NCI-H446 (cell line): ENCODE data around the gene PALD1.

ENCODE experiments used
- DNase-seq, 2 experiments: peaks; one replicate each; lab custom pipeline; 2025; lab: John Stamatoyannopoulos, UW

Gene PALD1

DNA sequence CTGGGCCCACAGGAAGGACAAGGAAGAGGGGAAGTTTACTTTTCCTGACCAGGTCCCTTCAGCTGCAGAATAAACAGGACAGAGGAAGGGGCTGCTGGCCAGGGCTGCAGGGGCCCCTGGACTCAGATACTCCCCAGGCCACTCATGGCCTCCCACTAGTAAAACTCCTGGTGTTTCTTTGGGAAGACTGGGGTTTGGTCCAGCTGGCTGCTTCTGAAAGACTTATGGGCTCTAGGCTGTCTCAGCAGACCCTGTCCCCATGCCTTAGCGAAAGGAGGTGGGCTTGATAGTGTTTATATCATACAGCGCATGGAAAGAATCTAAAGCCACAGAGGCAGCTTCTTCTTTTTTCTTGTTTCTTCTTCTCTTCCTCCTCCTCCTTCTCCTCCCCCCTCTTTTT lies 56.4 kb downstream of the PALD1 start:
- no peak for DNase-seq

DNA sequence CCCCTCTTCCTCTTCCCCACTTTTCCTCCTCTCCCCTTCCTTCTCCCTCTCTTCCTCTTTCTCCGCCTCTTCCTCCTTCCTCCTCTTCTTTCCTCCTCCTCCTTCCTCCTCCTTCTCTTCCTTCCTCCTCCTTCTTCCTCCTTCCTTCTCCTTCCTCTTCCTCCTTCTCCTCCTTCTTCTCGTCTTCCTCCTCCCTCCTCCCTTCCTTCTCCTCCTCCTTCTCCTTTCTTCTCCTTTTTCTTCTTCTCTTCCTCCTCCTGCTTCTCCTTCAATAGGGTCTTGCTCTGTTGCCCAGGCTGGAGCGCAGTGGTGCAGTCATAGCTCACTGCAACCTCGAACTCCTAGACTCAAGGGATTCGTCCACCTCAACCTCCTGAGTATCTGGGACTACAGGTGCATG lies 56.9 kb downstream of the PALD1 start:
- DNase-seq, result no peak

DNA sequence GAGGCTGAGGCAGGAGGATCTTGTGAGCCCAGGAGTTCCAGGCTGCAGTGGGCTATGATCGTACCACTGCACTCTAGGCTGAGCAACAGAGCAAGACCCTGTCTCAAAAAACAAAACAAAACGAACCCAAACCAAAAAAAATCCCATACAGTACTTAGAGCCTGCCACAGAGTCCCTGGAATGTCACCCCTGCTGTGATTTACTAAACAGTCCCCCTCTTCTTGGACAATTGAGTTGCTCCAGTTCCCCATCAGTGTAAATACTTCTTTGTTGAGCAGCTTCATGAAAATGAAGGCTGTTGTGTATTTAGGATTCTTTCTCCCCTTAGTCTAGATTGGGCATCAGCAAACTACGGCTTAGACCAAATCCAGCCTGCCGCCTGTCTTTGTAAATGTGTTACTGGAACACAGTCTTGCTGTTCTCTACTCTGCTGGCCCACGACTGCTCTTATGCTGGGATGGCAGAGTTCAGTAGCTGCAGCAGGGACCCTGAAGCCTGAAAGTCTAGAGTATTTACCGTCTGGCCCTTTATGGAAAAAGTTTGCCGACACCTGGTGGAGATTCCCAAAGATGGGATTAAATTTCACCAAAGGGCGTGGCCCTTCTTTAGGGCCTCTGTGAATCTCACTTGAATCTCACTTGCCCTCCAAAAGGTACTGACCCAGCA lies 57.8 kb downstream of the PALD1 start:
- no peak for DNase-seq

DNA sequence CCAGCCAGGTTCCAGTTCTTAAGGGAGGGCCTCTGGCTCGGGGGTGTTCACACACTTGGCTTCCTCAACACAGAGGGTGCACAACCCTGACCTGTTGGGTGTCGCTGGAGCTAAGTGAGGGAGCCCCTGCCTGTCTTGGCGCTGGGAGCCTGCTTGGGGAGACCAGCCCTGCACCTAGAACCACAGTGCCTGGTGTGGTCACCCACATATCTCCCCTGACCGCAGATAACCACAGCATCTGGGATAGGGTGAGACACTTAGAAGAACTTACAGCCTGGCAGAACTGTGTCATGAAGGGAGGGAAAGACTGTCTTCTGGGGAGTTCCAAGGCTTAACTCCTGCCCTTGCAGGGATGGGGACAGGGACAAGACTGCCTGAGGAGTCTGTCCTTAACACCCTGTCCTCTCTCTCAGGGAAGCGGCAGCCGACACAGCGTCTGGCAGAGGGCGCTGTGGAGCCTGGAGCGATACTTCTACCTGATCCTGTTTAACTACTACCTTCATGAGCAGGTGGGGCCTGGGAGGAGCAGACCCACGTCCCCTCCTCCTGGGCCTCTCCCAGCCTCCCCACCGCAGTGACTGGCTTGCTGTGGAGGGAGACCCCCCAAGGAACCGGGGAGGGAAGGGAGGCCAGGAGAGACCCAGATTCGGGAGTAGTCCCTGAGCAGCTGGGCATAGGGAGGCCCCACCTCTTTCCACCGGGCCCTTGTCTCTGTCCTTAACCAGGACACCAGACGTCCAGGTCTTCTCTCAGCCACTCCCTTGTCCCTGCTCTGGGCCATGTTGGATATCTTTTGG lies 59.0 kb downstream of the PALD1 start:
- DNase-seq, result no peak

DNA sequence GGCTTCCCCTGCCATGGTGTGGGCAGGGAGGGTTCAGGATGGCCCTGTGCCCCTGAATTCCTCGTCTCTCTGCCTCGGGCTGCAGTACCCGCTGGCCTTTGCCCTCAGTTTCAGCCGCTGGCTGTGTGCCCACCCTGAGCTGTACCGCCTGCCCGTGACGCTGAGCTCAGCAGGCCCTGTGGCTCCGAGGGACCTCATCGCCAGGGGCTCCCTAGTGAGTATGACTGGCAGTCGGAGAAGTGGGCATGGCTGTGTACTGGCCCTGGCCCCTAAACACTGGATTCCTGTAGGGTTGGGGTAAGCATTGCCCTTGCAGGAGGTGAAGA lies 59.6 kb downstream of the PALD1 start:
- DNase-seq, result no peak

DNA sequence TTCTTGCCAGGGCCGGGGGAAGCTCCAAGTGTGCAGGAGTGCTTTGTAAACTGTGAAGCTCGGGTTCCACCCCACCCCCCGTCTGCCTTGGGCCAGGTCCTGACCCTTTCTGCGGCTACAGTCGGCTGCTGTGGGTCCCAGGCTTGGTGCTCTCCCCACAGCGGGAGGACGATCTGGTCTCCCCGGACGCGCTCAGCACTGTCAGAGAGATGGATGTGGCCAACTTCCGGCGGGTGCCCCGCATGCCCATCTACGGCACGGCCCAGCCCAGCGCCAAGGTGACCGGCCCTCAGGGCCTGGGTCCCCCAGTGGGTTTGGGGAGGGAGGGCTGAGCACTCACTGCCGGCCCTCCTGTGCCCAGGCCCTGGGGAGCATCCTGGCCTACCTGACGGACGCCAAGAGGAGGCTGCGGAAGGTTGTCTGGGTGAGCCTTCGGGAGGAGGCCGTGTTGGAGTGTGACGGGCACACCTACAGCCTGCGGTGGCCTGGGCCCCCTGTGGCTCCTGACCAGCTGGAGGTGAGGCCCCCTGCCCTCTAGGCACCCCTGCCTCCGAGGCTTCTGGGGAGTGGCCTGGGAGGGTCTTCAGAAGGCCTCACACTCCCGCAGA lies 60.3 kb downstream of the PALD1 start:
- DNase-seq, result no peak

DNA sequence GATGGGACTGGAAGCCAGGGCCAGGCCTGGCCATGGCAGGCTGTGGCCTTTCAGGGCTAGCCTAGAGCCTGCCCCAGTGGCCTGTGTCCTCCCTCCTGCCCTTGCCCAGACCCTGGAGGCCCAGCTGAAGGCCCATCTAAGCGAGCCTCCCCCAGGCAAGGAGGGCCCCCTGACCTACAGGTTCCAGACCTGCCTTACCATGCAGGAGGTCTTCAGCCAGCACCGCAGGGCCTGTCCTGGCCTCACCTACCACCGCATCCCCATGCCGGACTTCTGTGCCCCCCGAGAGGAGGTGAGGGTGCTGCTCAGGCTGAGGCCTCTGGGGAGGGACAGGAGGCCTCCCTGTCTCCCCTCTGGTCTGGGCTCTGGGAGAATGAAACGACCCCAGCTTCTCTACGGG lies 60.9 kb downstream of the PALD1 start:
- DNase-seq, result no peak

DNA sequence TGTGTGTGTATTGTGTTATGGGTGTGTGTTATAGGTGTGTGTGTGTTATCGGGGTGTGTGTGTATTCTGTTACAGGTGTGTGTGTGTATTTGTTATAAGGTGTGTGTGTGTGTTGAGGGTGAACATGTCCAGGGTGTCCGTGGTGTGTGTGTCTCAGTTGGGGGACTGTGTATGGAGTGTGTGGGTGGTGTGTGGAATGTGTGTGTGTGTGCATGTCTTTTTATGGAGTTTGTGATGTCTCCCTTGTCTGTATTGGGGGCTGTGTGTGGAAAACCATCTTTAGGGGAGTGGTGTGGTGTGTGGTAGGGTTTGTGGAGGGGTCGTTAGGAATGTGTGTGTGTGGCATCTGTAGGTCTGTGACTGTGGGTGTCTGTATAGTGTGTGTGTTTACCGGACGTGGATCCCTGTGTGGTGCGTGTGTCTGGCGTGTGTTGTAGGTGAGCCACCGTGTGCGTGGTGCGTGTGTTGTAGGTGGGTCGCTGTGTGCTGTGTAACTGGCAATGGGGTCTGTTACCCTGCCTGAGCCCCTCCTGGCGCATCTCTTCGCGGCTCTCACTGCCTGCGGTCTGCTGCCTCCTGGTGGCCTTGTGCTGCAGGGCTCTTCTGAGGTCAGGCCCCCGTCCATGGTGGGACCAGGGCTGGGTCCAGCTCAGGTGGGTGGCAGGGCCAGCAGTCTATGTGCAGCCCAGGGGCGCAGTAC lies 61.7 kb downstream of the PALD1 start:
- DNase-seq, result no peak

DNA sequence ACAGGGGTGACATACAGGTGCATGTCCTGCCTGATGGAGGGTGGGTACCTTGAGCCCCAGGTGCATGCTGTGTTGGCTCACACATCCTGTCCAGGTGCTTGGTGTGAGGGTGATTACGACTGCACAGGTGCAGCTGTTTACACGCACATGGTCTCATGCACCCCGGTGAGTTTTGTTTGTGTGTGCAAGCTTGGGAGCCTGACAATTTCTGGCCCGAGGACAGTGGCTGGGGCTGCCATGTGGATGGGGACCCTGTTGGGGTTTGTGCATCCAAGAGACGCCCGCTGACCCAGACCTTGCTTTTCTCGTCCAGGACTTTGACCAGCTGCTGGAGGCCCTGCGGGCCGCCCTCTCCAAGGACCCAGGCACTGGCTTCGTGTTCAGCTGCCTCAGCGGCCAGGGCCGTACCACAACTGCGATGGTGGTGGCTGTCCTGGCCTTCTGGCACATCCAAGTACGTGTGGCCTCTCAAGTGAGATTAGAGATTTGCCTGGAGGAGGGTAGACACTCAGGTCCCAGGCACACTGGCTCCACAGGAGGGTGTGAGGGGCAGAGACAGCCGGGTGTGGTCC lies 62.3 kb downstream of the PALD1 start:
- DNase-seq, result no peak

DNA sequence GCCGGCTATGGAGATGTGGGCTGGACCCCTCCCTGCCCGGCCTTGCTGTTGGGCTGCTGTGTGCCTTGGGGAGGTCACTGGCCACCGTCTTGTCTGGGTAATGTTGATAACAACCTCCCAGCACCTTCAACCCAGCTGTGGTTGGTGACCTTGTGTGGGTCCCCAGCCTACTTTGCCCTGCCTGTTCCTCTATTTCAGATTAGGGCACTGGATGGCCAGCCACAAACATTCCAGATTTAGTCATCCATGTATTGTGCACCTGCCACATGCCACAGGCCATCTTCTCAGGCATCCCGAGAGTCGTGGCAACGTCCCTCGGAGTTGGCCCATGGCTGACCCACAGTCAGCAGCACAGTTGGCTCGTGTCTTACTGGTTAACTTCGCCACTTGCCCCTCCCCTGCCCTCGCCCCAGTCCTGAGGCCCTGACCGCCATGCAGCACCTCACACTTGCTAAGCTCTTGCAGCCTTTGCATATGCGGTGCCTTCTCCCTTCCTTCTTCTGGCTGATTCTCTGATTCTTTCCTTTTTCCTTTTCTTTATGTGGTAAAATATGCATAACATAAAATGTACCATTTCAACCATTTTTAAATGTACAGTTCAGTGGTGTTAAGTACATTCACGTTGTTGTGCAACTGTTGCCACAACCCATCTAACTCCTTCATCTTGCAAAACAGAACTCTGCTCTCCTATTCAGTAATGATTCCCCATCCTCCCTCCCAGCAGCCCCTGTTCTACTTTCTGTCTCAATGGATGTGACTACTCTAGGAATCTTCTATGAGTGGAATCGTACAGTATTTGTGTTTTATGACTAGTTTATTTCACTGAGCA lies 63.4 kb downstream of the PALD1 start:
- DNase-seq, result no peak

DNA sequence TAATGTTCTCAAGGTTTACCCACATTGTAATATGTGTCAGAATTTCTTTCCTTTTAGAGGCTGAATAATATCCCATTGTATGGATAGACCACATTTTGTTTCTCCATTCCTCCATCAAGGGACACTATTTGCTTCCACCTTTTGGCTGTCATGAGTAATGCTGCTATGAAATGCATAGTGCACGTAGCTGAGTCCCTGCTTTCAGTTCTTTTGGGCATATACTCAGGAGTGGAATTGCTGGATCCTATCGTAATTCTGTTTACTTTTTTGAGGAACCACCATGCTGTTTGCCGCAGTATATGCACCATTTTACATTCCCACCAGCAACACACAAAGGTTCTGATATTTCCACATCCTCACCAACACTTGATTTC lies 64.0 kb downstream of the PALD1 start:
- no peak for DNase-seq

DNA sequence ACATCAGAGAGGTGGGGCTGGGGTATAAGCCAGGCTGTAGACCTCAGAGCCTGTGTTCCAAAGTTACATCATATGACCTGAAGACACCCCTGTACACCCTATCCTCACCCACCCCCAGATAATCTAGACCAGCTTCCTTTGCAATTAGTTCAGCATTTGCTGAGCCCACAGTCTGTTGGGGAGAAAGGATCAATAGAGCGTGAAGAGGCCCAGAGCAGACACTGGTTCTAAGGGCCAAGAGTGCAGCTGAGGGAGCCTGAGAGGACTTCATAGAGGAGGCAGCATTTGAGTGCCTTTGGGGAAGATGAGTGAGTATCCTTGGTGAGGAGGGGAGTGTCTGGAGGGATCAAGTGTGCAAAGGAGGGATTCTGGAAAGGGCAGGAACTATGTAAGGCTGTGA lies 65.3 kb downstream of the PALD1 start:
- no peak for DNase-seq

DNA sequence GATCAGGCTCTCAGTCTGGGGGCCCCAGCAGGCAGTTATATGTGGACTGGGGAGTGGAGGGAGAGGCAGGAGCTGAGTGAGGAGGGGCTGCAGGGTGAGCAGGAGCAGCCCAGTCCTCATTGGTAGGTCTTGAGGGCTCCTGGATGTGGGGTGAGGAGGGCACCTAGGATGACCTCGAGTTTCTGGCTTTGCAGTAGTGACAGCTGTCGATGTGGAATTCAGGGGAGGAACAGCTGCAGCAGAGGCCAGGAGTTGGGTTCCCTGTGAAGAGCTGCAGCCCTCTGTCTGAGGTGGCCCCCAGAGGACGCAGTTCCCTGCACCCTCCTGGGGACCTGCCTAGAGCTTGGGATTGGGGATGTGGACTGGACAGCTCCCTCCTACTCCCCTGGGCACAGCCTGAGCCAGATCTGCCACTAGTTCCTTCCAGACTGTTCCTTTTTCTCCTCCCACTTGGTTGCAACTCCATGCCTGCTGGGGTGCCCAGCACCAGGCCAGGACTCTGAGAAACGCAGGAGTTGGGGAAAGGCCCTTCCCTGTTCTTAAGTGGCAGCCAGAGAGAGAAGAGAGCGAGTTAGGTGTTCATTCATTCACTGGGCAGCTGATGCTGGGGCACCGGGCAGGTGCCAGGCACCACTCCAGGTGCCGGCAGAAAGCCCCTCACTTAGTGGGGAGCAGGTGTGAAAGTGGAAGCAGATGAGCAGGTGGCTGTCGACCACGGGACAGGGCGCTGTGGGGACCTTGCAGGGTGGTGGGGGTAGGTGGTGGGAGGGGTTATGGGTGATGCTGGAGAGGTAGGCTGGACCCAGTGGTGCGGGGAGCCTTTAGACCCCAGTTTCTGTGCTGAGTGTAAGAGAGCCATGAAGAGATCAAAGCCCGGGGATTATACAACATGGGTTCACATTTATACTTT lies 66.1 kb downstream of the PALD1 start:
- no peak for DNase-seq

DNA sequence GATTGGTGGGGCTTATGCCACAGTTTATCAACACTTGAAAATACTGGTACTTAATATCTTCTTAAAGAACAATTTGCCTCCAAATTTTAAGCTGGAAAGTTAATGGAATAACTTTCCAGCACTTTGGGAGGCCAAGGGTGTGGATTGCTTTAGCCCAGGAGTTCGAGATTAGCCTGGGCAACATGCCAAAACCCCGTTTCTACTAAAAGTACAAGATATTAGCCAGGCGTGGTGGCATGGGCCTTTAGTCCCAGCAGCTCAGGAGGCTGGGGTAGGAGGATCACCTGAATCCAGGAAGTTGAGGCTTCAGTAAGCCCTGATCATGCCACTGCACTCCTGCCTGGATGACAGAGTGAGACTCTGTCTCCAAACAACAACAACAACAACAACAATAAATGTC lies 68.0 kb downstream of the PALD1 start:
- DNase-seq, result no peak

DNA sequence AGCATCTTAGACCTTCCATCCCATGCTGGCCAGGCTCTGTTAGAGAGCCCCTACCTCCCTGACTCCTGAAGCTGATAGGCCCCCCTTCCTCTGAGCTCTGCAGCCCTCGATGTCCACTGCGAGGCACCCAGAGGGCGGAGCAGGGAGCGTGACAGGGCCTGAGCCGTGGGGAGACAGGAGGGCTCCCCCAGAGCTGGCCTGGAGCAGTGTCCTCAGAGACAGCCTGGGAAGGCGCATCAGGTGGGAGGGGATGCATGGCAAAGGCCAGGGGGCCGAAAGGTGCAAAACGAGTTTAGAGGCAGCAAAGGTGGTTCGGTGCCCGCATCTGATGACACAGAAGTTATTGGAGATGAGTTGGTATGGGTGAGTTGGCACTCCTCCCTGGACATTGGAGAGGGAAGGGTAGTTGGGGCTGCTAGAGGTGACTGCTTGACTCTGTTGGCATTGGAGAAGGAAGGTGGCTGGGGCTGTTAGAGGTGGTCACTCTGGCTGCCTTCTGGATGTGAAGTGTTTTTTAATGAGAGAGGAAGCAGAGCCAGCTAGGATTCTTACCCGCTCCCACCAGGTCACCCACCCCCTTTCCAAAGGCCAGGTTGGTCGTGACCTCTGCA lies 70.9 kb downstream of the PALD1 start:
- DNase-seq, result no peak

DNA sequence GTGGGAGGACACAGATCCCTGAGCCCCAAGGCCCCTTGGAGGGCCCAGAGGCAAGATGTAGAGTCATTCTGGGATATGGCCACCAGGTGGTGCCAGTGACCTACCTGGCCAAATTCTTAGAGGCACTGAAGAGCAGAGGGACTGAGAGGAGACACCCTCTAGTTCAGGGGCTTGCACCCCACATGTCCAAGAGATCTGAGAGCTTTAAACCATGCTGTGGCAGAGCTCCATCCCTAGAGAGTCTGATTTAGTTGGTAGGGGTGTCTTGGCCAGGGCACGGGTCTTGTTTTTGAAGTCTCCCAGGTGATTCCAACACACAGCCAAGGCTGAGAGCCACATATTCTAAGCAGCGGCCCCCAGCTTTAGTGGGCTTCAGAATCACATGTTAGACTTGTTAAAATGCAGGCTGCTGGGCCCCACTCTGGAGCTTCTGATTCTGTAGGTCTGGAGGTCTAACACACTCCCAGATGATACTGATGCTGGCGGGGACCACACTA lies 71.4 kb downstream of the PALD1 start:
- DNase-seq, result peak in 1 of 2 experiments; percentile 26

DNA sequence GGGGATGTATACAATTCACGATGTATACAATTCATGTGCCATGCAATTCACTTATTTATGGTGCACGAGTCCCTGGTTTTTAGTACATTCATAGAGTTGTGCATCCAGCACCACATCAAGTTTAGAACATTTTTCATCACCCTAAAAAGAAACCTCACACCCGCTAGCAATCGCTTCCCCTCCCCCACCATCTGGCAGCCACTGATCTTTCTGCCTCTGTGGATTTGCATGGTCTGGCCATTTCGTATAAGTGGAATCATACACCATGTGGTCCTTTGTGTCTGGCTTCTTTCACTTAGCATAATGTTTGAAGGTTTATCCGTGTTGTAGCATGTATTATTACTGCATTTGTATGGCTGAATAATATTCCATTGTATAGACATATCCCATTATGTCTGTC lies 71.9 kb downstream of the PALD1 start:
- no peak for DNase-seq

DNA sequence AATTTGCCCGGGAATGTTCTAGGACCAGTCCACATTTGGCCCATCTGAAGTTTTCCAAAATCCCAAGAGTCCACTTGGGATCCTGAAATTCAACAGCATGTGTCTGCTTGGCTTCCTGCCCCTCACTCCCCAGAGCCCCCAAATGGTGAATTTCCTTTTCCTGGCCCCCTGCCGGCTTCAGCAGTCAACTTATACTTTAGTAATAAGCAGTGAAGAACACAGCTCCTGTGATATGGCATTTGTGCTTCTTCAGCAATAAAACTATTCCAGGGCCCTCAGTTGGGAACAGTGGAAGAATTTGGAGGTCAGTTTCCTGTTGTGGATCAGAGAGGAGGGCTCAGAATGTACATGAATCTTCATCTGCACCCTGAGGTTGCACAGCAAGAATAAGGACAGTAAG lies 72.9 kb downstream of the PALD1 start:
- no peak for DNase-seq

DNA sequence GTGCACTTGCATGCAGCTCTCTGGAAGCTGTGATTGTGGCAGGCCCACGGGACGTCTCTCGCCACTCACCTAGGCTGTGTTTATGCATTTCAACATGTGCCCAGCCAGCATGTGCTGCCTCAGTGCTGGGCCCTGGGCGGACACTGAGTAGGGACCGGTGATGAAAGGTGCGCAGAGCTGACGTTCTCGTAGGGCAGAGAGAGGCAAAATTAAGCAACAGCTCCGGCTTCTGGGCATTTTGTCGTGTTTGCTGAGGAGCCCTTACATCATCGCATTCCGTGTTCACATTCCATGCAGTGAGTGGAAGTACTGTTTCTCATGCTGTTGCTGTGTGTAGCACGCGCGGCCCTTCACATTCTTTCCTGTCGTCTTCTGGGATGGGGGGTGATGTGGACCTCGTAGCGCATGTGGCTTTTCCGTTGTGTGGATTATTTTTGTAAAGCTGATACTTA lies 73.4 kb downstream of the PALD1 start:
- DNase-seq, result no peak

DNA sequence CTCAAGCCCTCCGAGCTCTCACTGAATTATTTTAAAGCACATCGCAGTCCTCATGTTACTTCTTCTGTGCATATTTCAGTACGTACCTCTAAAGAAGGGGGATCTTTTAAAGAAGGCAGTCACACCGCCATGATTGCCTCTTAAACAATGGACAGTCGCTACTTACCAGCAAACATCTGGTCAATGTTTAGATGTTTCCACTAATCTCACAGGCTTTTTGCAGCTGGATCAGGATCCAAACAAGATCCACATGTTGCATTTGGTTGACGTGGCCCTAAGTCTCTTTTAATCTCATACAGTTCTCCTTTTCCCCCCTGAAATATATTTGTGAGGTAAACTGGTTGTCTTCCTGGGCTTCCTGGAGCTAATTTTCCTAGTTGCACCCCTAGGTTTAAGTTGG lies 74.0 kb downstream of the PALD1 start:
- no peak for DNase-seq
